ENCODE data around the gene ENAM.

ENAM gene

GRCh38 chr4:70666369-70666768 lies 37.8 kb downstream of the ENAM start, which contains the start of gene JCHAIN:
JCHAIN (minus strand) TSS chr4:70666508; CDS start chr4:70666490, 18 bp downstream.
- ATAC-seq (ENCODE audit: low read depth) (no peak), DNase-seq (ENCODE audit: low spot score) (no peak)
- no peak within 1 kb of the TSS for H3K27ac ChIP-seq (ENCODE audit: poor library complexity, severe bottlenecking)
- no peaks in the 10 kb centered on the region for H3K27me3 ChIP-seq (ENCODE audit: insufficient read depth, poor library complexity, severe bottlenecking)
- H3K4me1 ChIP-seq (ENCODE audit: insufficient read depth, poor library complexity, severe bottlenecking) = no peaks in the 10 kb centered on the region
- no peaks in the 10 kb centered on the region for H3K36me3 ChIP-seq (ENCODE audit: low read depth)
- H3K9me3 ChIP-seq (ENCODE audit: severe bottlenecking) = no peaks in the 10 kb centered on the region
- TF ChIP-seq, protein P1, sequence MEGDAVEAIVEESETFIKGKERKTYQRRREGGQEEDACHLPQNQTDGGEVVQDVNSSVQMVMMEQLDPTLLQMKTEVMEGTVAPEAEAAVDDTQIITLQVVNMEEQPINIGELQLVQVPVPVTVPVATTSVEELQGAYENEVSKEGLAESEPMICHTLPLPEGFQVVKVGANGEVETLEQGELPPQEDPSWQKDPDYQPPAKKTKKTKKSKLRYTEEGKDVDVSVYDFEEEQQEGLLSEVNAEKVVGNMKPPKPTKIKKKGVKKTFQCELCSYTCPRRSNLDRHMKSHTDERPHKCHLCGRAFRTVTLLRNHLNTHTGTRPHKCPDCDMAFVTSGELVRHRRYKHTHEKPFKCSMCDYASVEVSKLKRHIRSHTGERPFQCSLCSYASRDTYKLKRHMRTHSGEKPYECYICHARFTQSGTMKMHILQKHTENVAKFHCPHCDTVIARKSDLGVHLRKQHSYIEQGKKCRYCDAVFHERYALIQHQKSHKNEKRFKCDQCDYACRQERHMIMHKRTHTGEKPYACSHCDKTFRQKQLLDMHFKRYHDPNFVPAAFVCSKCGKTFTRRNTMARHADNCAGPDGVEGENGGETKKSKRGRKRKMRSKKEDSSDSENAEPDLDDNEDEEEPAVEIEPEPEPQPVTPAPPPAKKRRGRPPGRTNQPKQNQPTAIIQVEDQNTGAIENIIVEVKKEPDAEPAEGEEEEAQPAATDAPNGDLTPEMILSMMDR (IDR thresholded peaks at IDR 0.05; ENCODE audit: poor library complexity, severe bottlenecking) = no peak
- H3K4me3 ChIP-seq (ENCODE audit: severe bottlenecking) = no peak within 1 kb of the TSS

DNA sequence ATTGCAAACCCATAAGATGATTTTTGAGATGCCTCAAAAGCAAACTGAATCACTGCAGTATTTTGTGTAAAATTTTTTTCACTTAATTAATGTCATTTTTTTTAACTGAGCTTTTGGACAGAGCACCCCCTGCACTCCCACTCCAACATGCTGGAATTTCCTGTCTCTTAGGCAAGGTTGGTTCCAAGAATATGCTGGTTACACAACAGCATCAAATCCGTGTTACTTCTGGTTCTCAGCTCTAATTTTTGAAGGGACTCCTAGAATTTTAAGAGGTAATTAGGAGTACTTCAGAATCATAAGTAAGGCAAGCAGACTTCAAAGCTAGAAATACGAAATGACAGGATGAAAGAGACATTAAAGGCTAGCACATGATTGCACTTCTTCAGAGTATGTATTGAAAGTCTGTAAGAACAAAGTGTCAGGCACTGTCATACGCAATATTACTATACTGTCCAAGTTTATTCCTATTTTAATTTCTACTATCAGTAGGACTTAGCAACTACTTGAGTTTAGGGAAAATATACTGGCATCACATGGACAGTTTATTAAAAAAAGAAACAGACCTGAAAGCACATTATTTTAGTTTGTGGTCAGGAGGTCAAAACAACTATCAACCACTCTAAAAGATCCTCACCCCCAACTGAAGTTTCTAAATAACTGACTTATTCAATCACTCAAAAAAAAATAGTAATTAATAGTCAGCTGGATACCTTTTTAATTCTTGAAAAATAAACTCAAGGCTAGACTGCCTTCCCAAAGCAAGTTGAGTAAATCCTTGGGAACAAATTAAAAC lies 39.4 kb downstream of the ENAM start:
- Histone ChIP-seq H3K27me3 (ENCODE audit: insufficient read depth, poor library complexity, severe bottlenecking) (no peaks in the 10 kb centered on the region), H3K4me1 (ENCODE audit: insufficient read depth, poor library complexity, severe bottlenecking) (no peaks in the 10 kb centered on the region), H3K4me3 (ENCODE audit: severe bottlenecking) (no peak overlapping the region), H3K9me3 (ENCODE audit: severe bottlenecking) (no peaks in the 10 kb centered on the region), H3K27ac (ENCODE audit: poor library complexity, severe bottlenecking) (no peak overlapping the region), H3K36me3 (ENCODE audit: low read depth) (no peaks in the 10 kb centered on the region)
- DNase-seq (ENCODE audit: low spot score) (no peak), ATAC-seq (ENCODE audit: low read depth) (no peak)
- TF ChIP-seq, protein P1 (IDR thresholded peaks at IDR 0.05; ENCODE audit: poor library complexity, severe bottlenecking) = no peak

- no peak overlapping the region for H3K27ac ChIP-seq (ENCODE audit: poor library complexity, severe bottlenecking)
These were observed 41.9 kb downstream of the ENAM start for GRCh38 chr4:70670332-70671014.

DNA sequence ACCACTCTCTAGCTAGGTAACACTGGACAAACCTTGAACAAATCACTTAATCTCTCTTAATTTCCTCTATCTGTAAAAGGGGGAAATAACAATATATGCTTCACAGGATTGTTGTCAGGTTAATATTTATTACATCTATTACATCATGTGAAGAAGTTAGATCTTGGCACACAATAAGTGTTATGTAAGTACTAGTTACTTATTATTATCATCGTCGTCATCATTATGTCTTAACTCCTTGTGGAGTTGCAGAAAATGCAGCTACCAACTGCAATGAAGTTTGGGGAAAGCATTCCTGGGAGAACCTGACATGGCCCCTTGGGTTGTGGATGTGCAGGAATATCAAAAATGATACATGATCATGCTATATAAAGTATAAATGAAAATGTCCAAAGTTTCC lies 42.5 kb downstream of the ENAM start:
- TF ChIP-seq, protein P1 (IDR thresholded peaks at IDR 0.05; ENCODE audit: poor library complexity, severe bottlenecking) = no peak
- Histone ChIP-seq H3K9me3 (ENCODE audit: severe bottlenecking) (no peaks in the 10 kb centered on the region), H3K36me3 (ENCODE audit: low read depth) (no peaks in the 10 kb centered on the region), H3K27me3 (ENCODE audit: insufficient read depth, poor library complexity, severe bottlenecking) (no peaks in the 10 kb centered on the region), H3K27ac (ENCODE audit: poor library complexity, severe bottlenecking) (no peak overlapping the region), H3K4me3 (ENCODE audit: severe bottlenecking) (no peak overlapping the region), H3K4me1 (ENCODE audit: insufficient read depth, poor library complexity, severe bottlenecking) (no peaks in the 10 kb centered on the region)
- ATAC-seq (ENCODE audit: low read depth) (no peak), DNase-seq (ENCODE audit: low spot score) (no peak)

More at GRCh38 chr4:70670332-70671014, 41.9 kb downstream of the ENAM start:
- TF ChIP-seq, protein P1 (IDR thresholded peaks at IDR 0.05; ENCODE audit: poor library complexity, severe bottlenecking) = no peak
- H3K4me1 ChIP-seq (ENCODE audit: insufficient read depth, poor library complexity, severe bottlenecking) = no peaks in the 10 kb centered on the region
- no peak overlapping the region for H3K4me3 ChIP-seq (ENCODE audit: severe bottlenecking)
- DNase-seq (ENCODE audit: low spot score) (no peak), ATAC-seq (ENCODE audit: low read depth) (no peak; the same call in 2 of the 3 replicates)
- no peaks in the 10 kb centered on the region for H3K27me3 ChIP-seq (ENCODE audit: insufficient read depth, poor library complexity, severe bottlenecking)
- H3K9me3 ChIP-seq (ENCODE audit: severe bottlenecking) = no peaks in the 10 kb centered on the region
- H3K36me3 ChIP-seq (ENCODE audit: low read depth) = no peaks in the 10 kb centered on the region

All from RWPE2 (cell line).